ENCODE data around the gene IVNS1ABP. TPM values are rescaled to one million over a fixed set of nuclear protein-coding genes. Genes with fewer than 3 reads are reported as not detected.

Gene IVNS1ABP
- total and polyA plus RNA-seq, 9 donors: 52.2 to 79.6 (median 61.4) TPM

DNA sequence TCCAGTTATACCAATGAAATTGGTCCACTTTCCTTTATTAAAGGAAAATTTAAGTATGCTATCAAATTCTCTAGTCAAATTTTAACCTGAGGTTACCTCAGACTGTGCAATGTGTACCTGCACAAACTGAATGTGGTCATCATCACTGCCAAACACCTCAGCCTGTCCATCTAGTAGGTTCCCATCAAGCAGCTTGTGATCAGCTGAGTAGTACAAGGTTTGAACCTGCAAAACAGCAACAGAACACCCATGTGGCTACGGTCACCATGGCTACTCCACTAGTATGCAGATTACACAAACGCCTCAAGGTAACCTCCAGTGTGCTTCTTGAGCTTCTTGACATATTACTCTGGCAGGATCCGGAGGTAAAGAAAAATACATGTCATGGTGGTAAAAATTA, 11.6 kb downstream of the IVNS1ABP start:
- Histone ChIP-seq H3K4me1 (ENCODE audit: control insufficient read depth, insufficient read depth, low read length) (no peaks in the 10 kb centered on the region), H3K27me3 (ENCODE audit: control insufficient read depth, insufficient read depth, low read length) (no peaks in the 10 kb centered on the region), H3K4me3 (ENCODE audit: low read length) (no peak overlapping the region), H3K27ac (ENCODE audit: low read length) (no peak overlapping the region), H3K9me3 (replicated peaks; ENCODE audit: control insufficient read depth, low read depth, low read length) (no peaks in the 10 kb centered on the region), H3K36me3 (ENCODE audit: control insufficient read depth, insufficient read depth, low read length) (peaks cover 45% of the 10 kb centered on the region)
- no CpG with 5 or more reads among the region's 3 CpGs for WGBS (ENCODE audit: insufficient coverage)
- DNase-seq: no peak

DNA sequence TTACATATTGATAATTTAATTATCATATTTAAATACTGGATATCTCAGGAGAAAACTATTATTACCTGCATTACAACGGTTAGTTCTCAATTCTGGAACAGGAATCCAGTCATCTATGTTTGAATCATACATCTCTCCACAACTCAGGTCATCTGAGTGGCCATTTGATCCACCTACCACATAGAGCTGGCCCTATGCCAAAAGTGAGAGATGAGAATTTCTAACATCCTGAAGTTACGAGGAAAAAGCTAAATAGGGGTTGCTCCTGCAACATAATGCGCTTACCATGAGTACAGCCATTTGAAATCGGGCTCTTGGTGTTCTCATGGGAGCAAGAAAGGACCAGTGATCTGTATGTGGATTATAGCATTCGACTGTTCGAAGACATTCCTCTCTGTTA, 16.9 kb downstream of the IVNS1ABP start:
- H3K27me3 ChIP-seq (ENCODE audit: control insufficient read depth, insufficient read depth, low read length): no peaks in the 10 kb centered on the region
- H3K36me3 ChIP-seq (ENCODE audit: control insufficient read depth, insufficient read depth, low read length): peaks cover 40% of the 10 kb centered on the region
- no peaks in the 10 kb centered on the region for H3K9me3 ChIP-seq (replicated peaks; ENCODE audit: control insufficient read depth, low read depth, low read length)
- H3K27ac ChIP-seq (ENCODE audit: low read length): no peak overlapping the region
- WGBS (ENCODE audit: insufficient coverage): 69% methylated on average over 2 of the region's 6 CpGs
- no peak overlapping the region for H3K4me3 ChIP-seq (ENCODE audit: low read length)
- no peaks in the 10 kb centered on the region for H3K4me1 ChIP-seq (ENCODE audit: control insufficient read depth, insufficient read depth, low read length)
- DNase-seq: no peak

DNA sequence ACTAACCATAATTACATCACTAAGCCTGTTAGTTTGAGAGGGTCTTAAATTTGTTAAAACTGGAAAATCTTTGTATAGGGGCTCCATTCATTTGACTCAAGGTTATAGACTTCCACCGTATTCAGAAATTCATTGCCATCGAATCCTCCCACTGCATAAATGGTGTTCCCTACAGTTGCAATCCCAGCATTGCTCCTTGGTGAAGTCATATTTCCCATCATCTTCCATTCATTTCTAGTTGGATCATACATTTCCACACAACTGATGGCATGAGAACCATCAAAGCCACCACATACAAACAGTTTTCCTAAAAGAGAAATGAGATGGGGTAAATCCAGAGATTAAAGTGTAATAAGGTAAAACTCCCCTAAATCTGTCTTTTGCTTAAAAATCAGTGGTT, 19.1 kb downstream of the IVNS1ABP start:
- no peaks in the 10 kb centered on the region for H3K27me3 ChIP-seq (ENCODE audit: control insufficient read depth, insufficient read depth, low read length)
- 93% methylated on average over 2 of the region's 2 CpGs for WGBS (ENCODE audit: insufficient coverage)
- no peaks in the 10 kb centered on the region for H3K9me3 ChIP-seq (replicated peaks; ENCODE audit: control insufficient read depth, low read depth, low read length)
- no peak for DNase-seq
- no peaks in the 10 kb centered on the region for H3K4me1 ChIP-seq (ENCODE audit: control insufficient read depth, insufficient read depth, low read length)
- H3K36me3 ChIP-seq (ENCODE audit: control insufficient read depth, insufficient read depth, low read length): peaks cover 31% of the 10 kb centered on the region
- no peak overlapping the region for H3K27ac ChIP-seq (ENCODE audit: low read length)
- no peak overlapping the region for H3K4me3 ChIP-seq (ENCODE audit: low read length)

DNA sequence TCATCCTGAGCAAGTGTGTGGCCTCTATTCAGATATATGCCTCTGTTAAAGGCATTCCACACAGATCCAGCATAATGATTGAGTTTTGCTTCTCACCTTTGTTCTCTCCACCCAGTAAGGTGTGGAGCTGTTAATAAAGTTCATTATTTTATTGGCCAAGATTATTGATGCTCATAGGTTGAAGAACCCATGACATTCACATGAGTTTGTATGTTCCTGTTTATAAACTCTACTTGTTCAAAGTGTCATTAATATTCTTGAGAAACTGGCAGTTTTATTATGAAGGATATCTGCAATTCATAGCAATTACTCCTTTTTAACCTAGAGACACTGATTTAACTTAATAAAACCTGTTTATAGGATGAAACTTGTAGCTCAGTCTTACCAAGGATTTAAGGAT, 22.0 kb downstream of the IVNS1ABP start:
- no peak for DNase-seq
- peaks cover 2% of the 10 kb centered on the region for H3K4me1 ChIP-seq (ENCODE audit: control insufficient read depth, insufficient read depth, low read length)
- no peaks in the 10 kb centered on the region for H3K9me3 ChIP-seq (replicated peaks; ENCODE audit: control insufficient read depth, low read depth, low read length)
- H3K27me3 ChIP-seq (ENCODE audit: control insufficient read depth, insufficient read depth, low read length): no peaks in the 10 kb centered on the region
- H3K27ac ChIP-seq (ENCODE audit: low read length): no peak overlapping the region
- no peak overlapping the region for H3K4me3 ChIP-seq (ENCODE audit: low read length)
- H3K36me3 ChIP-seq (ENCODE audit: control insufficient read depth, insufficient read depth, low read length): peaks cover 17% of the 10 kb centered on the region

DNA sequence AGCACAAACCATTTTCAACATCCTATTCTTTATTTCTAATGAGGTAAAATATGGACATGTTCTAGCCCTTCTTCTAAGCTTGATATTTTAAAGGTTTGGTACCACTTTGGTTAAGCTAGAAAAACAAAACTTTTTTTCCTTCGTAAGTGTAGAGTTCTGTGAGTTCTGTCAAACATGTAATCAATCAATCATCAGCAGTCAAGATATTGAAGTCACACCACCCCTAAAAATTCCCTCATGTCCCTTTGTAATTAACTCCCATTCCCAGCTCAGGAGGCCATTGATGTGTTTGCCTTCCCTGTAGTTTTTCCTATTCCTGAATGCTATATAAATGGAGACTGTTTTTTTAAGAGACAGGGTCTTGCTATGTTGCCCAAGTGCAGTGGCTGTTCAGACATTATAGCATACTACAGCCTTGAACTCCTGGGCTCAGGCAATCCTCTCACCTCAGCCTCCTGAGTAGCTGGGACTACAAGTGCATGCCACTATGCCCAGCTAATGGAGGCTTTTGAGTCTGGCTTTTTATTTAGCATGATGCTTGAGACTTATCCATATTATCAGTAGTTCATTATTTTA, 23.0 kb downstream of the IVNS1ABP start:
- no CpG with 5 or more reads among the region's 1 CpG for WGBS (ENCODE audit: insufficient coverage)
- no peak for DNase-seq
- Histone ChIP-seq H3K4me3 (ENCODE audit: low read length) (no peak overlapping the region), H3K27me3 (ENCODE audit: control insufficient read depth, insufficient read depth, low read length) (no peaks in the 10 kb centered on the region), H3K9me3 (replicated peaks; ENCODE audit: control insufficient read depth, low read depth, low read length) (no peaks in the 10 kb centered on the region), H3K27ac (ENCODE audit: low read length) (no peak overlapping the region), H3K4me1 (ENCODE audit: control insufficient read depth, insufficient read depth, low read length) (peaks cover 2% of the 10 kb centered on the region), H3K36me3 (ENCODE audit: control insufficient read depth, insufficient read depth, low read length) (peaks cover 11% of the 10 kb centered on the region)

DNA sequence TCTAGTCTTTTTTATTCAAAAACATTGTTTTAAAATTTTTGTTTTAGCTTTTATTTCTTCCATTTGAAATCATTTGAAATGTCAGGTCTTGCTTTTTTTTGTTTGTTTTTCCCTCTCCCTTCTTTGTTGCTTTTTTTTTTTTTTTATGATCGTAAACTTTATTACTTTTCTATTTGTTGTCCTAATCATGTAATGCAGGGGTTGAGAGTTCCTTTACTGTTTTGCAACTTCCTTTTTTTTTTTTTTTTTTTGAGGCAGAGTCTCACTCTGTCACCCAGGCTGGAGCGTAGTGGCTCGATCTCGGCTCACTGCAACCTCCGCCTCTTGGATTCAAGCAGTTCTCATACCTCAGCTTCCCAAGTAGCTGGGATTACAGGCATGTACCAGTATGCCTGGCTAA, 24.8 kb downstream of the IVNS1ABP start:
- no CpG with 5 or more reads among the region's 5 CpGs for WGBS (ENCODE audit: insufficient coverage)
- Histone ChIP-seq H3K36me3 (ENCODE audit: control insufficient read depth, insufficient read depth, low read length) (peaks cover 4% of the 10 kb centered on the region), H3K9me3 (replicated peaks; ENCODE audit: control insufficient read depth, low read depth, low read length) (no peaks in the 10 kb centered on the region), H3K4me1 (ENCODE audit: control insufficient read depth, insufficient read depth, low read length) (peaks cover 2% of the 10 kb centered on the region), H3K4me3 (ENCODE audit: low read length) (no peak overlapping the region), H3K27ac (ENCODE audit: low read length) (no peak overlapping the region), H3K27me3 (ENCODE audit: control insufficient read depth, insufficient read depth, low read length) (no peaks in the 10 kb centered on the region)
- peak; percentile 24 for DNase-seq

DNA sequence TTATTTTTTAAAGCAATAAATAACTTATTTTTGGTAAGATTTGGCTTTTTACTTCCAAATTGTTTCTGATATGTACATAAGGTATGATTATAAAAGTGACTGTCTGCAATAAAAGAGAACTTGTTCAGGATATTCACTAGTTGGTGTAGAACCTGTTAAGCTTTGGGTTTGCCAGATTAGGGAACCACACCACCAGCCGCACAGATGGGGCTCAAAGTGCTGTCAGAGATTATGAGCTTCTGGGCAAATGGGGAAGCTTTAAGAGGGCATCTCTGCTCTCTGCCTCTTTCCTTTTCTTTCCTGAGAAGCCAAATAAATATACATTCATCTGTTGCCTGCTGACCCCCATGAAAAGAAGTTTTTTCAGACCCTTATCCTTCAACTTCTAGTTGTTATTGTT, 25.4 kb downstream of the IVNS1ABP start:
- no peaks in the 10 kb centered on the region for H3K9me3 ChIP-seq (replicated peaks; ENCODE audit: control insufficient read depth, low read depth, low read length)
- no CpG with 5 or more reads among the region's 1 CpG for WGBS (ENCODE audit: insufficient coverage)
- H3K27ac ChIP-seq (ENCODE audit: low read length): no peak overlapping the region
- no peak overlapping the region for H3K4me3 ChIP-seq (ENCODE audit: low read length)
- peaks cover 2% of the 10 kb centered on the region for H3K4me1 ChIP-seq (ENCODE audit: control insufficient read depth, insufficient read depth, low read length)
- no peaks in the 10 kb centered on the region for H3K27me3 ChIP-seq (ENCODE audit: control insufficient read depth, insufficient read depth, low read length)
- peaks cover 4% of the 10 kb centered on the region for H3K36me3 ChIP-seq (ENCODE audit: control insufficient read depth, insufficient read depth, low read length)
- no peak for DNase-seq

DNA sequence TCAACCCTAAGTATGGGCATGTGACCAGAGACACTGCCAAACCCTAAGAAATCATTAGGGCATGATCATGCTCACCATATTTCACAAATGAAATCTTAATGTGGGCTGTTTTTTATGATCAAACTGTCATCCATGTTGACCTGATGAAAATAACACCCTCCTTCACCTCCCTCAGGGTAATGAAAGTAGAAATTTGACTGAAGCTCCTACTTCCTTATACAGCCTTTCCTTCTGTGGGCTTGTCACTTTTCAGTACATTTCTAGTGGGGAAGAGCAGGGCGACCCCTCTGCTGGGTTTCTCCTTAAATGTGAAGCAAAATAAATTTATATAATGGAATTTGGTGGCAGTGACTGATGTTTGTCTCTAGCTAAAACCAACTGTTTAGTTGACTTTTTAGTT, 25.9 kb downstream of the IVNS1ABP start:
- Histone ChIP-seq H3K36me3 (ENCODE audit: control insufficient read depth, insufficient read depth, low read length) (peaks cover 4% of the 10 kb centered on the region), H3K27me3 (ENCODE audit: control insufficient read depth, insufficient read depth, low read length) (no peaks in the 10 kb centered on the region), H3K9me3 (replicated peaks; ENCODE audit: control insufficient read depth, low read depth, low read length) (no peaks in the 10 kb centered on the region), H3K4me1 (ENCODE audit: control insufficient read depth, insufficient read depth, low read length) (peaks cover 2% of the 10 kb centered on the region), H3K27ac (ENCODE audit: low read length) (no peak overlapping the region), H3K4me3 (ENCODE audit: low read length) (no peak overlapping the region)
- DNase-seq: no peak
- WGBS (ENCODE audit: insufficient coverage): no CpG with 5 or more reads among the region's 1 CpG

DNA sequence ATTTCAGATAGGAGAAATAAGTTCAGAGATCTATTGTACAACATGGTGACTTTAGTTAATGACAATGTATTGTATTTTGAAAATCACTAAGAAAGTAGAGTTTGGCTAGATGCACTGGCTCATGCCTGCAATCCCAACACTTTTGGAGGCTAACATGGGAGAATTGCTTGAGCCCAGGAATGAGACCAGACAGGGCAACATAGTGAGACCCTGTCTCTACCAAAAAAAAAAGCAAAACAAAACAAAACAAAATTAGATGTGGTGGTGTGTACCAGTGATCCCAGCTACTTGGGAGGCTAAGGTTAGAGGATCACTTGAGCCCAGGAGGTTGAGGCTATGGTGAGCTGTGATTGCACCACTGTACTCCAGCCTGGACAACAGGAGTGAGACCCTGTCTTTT, 27.2 kb downstream of the IVNS1ABP start:
- Histone ChIP-seq H3K9me3 (replicated peaks; ENCODE audit: control insufficient read depth, low read depth, low read length) (no peaks in the 10 kb centered on the region), H3K27ac (ENCODE audit: low read length) (no peak overlapping the region), H3K27me3 (ENCODE audit: control insufficient read depth, insufficient read depth, low read length) (no peaks in the 10 kb centered on the region), H3K4me3 (ENCODE audit: low read length) (no peak overlapping the region), H3K4me1 (ENCODE audit: control insufficient read depth, insufficient read depth, low read length) (peaks cover 2% of the 10 kb centered on the region), H3K36me3 (ENCODE audit: control insufficient read depth, insufficient read depth, low read length) (peaks cover 2% of the 10 kb centered on the region)
- DNase-seq: no peak

DNA sequence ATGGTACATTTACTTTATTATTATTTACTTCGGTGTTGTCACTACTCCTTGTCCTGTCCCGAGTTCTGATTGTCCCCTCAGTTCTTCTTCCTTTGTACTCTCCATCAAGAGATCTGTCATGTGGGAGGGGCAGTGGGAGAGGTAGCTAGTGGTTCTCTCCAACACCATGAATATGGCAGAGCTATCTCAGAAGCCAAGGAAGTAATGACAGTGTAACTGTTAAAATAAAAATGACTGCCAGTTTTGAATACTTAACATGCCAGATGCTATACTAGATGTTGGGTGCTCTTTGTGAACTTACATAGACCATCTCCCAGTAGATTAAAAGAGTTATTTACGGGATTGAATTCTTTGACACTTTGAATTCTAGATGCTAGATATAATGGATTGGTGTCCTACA, 28.6 kb downstream of the IVNS1ABP start:
- Histone ChIP-seq H3K9me3 (replicated peaks; ENCODE audit: control insufficient read depth, low read depth, low read length) (no peaks in the 10 kb centered on the region), H3K27ac (ENCODE audit: low read length) (no peak overlapping the region), H3K36me3 (ENCODE audit: control insufficient read depth, insufficient read depth, low read length) (no peaks in the 10 kb centered on the region), H3K4me3 (ENCODE audit: low read length) (no peak overlapping the region), H3K4me1 (ENCODE audit: control insufficient read depth, insufficient read depth, low read length) (peaks cover 2% of the 10 kb centered on the region), H3K27me3 (ENCODE audit: control insufficient read depth, insufficient read depth, low read length) (no peaks in the 10 kb centered on the region)
- DNase-seq: no peak
- WGBS (ENCODE audit: insufficient coverage): no CpG with 5 or more reads among the region's 3 CpGs

DNA sequence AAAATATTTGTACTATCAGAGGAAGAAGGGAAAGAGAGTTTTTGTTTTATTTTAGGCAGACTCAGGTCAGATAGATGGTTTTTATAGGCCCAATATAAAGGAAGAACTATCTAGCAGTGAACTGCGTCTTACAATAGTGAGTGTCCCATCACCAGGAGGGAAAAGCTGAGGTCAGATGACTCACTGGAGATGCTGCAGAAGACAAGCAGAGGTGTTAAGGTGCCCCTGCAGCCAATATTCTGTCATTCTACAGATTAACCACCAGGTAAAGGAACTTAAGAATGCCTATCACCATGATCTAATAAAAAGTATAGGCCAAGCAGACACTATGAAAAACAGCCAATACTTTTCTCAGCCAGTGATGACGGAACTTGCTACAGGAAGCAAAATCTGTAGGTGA, 29.6 kb downstream of the IVNS1ABP start:
- peak; percentile 42 for DNase-seq
- Histone ChIP-seq H3K4me3 (ENCODE audit: low read length) (no peak overlapping the region), H3K9me3 (replicated peaks; ENCODE audit: control insufficient read depth, low read depth, low read length) (no peaks in the 10 kb centered on the region), H3K4me1 (ENCODE audit: control insufficient read depth, insufficient read depth, low read length) (no peaks in the 10 kb centered on the region), H3K27me3 (ENCODE audit: control insufficient read depth, insufficient read depth, low read length) (no peaks in the 10 kb centered on the region), H3K27ac (ENCODE audit: low read length) (no peak overlapping the region), H3K36me3 (ENCODE audit: control insufficient read depth, insufficient read depth, low read length) (no peaks in the 10 kb centered on the region)
- WGBS (ENCODE audit: insufficient coverage): 83% methylated on average over 1 of the region's 2 CpGs

Measured in muscle of leg (tissue), 11 donors.